Panc1 (cell line): ENCODE data around the gene OSBPL1A. TPM values are rescaled to one million over a fixed set of nuclear protein-coding genes. Genes with fewer than 3 reads are reported as not detected.
A peak's percentile ranks its signal among the peaks of the same experiment; 100 is the strongest.

Source experiments
- ATAC-seq: fragments of 200-7000 bp; cut with Tn5 transposase; 2 replicates; pipeline ENCODE4 v1.9.1; 2020; ENCODE audit warnings: mild to moderate bottlenecking, moderate library complexity
- BruUV-seq: library from RNA; stranded (reverse); fragments of 400-500 nt; replicated peaks from 2 replicates; lab custom pipeline; 2021; lab: Mats Ljungman, UMichigan
- CTCF ChIA-PET: fragments of 300-600 bp; sonication (Branson Sonifier 250); formaldehyde crosslinking; loops from one replicate; lab custom pipeline; 2022; ENCODE audit warnings: antibody characterized with exemption; lab: Charles Lee
- POLR2A ChIA-PET: fragments of 300-600 bp; sonication (Branson Sonifier 250); formaldehyde crosslinking; loops from one replicate; lab custom pipeline; 2022; ENCODE audit warnings: antibody characterized with exemption; lab: Charles Lee
- DNase-seq: peaks from one replicate; pipeline ENCODE4 v3.0.0-alpha.2; 2010; ENCODE audit warnings: low read depth, low spot score
- H3K27ac ChIP-seq: 2 replicates; pipeline ENCODE4 v1.5.1; 2011; ENCODE audit warnings: mild to moderate bottlenecking, low read length, inconsistent platforms
- H3K27me3 ChIP-seq: fragments of 200-500 bp; sonication (Bioruptor generic); 2 replicates; pipeline ENCODE4 v1.6.0; 2014; ENCODE audit warnings: low read length, inconsistent platforms; ENCODE audit not compliant: control insufficient read depth, insufficient read depth
- H3K36me3 ChIP-seq: fragments of 200-500 bp; sonication (Bioruptor generic); 2 replicates; pipeline ENCODE4 v1.5.1; 2014; ENCODE audit warnings: inconsistent platforms, mild to moderate bottlenecking, low read length, moderate library complexity; ENCODE audit not compliant: control insufficient read depth, insufficient read depth
- H3K4me1 ChIP-seq: 2 replicates; pipeline ENCODE4 v1.5.1; 2011; ENCODE audit warnings: inconsistent platforms, mild to moderate bottlenecking, low read length, moderate library complexity; ENCODE audit not compliant: control insufficient read depth, insufficient read depth
- H3K4me3 ChIP-seq, 2 experiments: 2 replicates each; pipeline ENCODE4 v1.5.1; 2011 to 2012; ENCODE audit warnings: low read depth in 2 of 2, low read length in 2 of 2, mild to moderate bottlenecking in 2 of 2, inconsistent platforms in 1 of 2, moderate library complexity in 1 of 2
- H3K9me3 ChIP-seq: fragments of 200-500 bp; sonication (Bioruptor generic); 2 replicates; pipeline ENCODE4 v1.5.1; 2014; ENCODE audit warnings: low read depth, mild to moderate bottlenecking, inconsistent platforms, low read length, moderate library complexity; ENCODE audit not compliant: control insufficient read depth, insufficient read depth
- POLR2AphosphoS5 ChIP-seq: IDR thresholded peaks from 2 replicates; pipeline ENCODE4 v1.6.1; 2012; ENCODE audit warnings: mild to moderate bottlenecking, low read depth, low read length, moderate library complexity
- SIN3A ChIP-seq: IDR thresholded peaks from 2 replicates; pipeline ENCODE4 v1.6.1; 2012; ENCODE audit warnings: low read depth, mild to moderate bottlenecking, low read length, moderate library complexity, borderline replicate concordance; ENCODE audit not compliant: insufficient read depth
- TCF7L2 ChIP-seq: IDR thresholded peaks from 2 replicates; pipeline ENCODE4 v1.6.1; 2011; ENCODE audit warnings: mild to moderate bottlenecking, low read depth, low read length, inconsistent platforms
- in situ Hi-C: cut with HindIII; loops from 2 replicates; pipeline ENCODE4 v1.10.0; 2016; ENCODE audit warnings: low sequenced_read_pairs, low pct_unique_long_range_greater_than_20kb
- intact Hi-C: fragments of 100-400 bp; cut with micrococcal nuclease; formaldehyde crosslinking; loops from one replicate; pipeline ENCODE4 v1.10.0; 2022; ENCODE audit not compliant: unreplicated experiment
- total RNA-seq: library from RNA; stranded (reverse); gene quantifications from one replicate; pipeline ENCODE4 v1.2.1, GENCODE V29; 2021; ENCODE audit not compliant: unreplicated experiment
- TF ChIP-seq, protein P1 (sequence below), 2 experiments: IDR thresholded peaks; 2 replicates each; pipeline ENCODE4 v1.6.1; 2011 to 2012; ENCODE audit warnings: low read depth in 2 of 2, control low read depth in 1 of 2, low read length in 1 of 2, mild to moderate bottlenecking in 1 of 2, moderate library complexity in 1 of 2; ENCODE audit not compliant: insufficient read depth in 1 of 2
- TF ChIP-seq, protein P2 (sequence below): fragments of 450-650 bp; IDR thresholded peaks from 2 replicates; pipeline ENCODE4 v1.5.1; 2017; ENCODE audit warnings: mild to moderate bottlenecking

Gene OSBPL1A
- total RNA-seq, 1 experiment from 2014 or later, result 50.5 TPM

DNA sequence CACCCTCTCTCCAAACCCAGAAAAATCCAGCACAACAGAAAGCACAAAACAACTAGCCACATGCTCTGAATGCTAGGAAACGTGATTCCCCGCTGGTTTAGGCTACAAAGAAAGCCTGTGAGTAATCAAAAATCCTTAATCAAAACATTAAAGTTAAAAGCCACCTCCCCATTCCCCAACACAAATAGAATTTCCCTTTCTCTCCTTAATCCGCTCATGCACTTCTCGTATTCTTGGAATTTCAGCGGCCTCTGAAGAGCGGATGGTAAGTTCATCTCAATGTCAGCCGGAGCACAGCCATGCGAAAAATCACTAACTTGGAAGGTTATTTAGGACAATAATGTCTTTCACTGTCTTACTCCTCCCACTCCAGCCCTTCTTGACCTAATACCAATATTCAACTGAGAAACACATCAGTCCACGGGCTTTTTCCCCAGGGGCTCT is 126.7 kb downstream of the OSBPL1A start:
- BruUV-seq, result no TSS peak
- Histone ChIP-seq H3K36me3 (no peaks in the 10 kb centered on the region), H3K27me3 (no peaks in the 10 kb centered on the region), H3K4me3 (peak overlapping the region; percentile 77 to 92), H3K9me3 (no peaks in the 10 kb centered on the region), H3K4me1 (peaks cover 20% of the 10 kb centered on the region), H3K27ac (peak overlapping the region; percentile 79)
- ChIA-PET POLR2A (no interaction called here), CTCF (no interaction called here)
- TF ChIP-seq, protein P1, sequence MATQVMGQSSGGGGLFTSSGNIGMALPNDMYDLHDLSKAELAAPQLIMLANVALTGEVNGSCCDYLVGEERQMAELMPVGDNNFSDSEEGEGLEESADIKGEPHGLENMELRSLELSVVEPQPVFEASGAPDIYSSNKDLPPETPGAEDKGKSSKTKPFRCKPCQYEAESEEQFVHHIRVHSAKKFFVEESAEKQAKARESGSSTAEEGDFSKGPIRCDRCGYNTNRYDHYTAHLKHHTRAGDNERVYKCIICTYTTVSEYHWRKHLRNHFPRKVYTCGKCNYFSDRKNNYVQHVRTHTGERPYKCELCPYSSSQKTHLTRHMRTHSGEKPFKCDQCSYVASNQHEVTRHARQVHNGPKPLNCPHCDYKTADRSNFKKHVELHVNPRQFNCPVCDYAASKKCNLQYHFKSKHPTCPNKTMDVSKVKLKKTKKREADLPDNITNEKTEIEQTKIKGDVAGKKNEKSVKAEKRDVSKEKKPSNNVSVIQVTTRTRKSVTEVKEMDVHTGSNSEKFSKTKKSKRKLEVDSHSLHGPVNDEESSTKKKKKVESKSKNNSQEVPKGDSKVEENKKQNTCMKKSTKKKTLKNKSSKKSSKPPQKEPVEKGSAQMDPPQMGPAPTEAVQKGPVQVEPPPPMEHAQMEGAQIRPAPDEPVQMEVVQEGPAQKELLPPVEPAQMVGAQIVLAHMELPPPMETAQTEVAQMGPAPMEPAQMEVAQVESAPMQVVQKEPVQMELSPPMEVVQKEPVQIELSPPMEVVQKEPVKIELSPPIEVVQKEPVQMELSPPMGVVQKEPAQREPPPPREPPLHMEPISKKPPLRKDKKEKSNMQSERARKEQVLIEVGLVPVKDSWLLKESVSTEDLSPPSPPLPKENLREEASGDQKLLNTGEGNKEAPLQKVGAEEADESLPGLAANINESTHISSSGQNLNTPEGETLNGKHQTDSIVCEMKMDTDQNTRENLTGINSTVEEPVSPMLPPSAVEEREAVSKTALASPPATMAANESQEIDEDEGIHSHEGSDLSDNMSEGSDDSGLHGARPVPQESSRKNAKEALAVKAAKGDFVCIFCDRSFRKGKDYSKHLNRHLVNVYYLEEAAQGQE (IDR thresholded peaks at IDR 0.05; ENCODE audit: insufficient read depth in 1 of 2, low read depth in 2 of 2, low read length in 1 of 2), result no peak
- TF ChIP-seq TCF7L2 (no peak), POLR2AphosphoS5 (no peak)
- TF ChIP-seq, protein P2, sequence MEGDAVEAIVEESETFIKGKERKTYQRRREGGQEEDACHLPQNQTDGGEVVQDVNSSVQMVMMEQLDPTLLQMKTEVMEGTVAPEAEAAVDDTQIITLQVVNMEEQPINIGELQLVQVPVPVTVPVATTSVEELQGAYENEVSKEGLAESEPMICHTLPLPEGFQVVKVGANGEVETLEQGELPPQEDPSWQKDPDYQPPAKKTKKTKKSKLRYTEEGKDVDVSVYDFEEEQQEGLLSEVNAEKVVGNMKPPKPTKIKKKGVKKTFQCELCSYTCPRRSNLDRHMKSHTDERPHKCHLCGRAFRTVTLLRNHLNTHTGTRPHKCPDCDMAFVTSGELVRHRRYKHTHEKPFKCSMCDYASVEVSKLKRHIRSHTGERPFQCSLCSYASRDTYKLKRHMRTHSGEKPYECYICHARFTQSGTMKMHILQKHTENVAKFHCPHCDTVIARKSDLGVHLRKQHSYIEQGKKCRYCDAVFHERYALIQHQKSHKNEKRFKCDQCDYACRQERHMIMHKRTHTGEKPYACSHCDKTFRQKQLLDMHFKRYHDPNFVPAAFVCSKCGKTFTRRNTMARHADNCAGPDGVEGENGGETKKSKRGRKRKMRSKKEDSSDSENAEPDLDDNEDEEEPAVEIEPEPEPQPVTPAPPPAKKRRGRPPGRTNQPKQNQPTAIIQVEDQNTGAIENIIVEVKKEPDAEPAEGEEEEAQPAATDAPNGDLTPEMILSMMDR, result no peak
- in situ Hi-C loops (no loop called here), intact Hi-C loops (loop anchor here (2.0 to 5.0 kb wide), 2 partner anchors 14 to 94 kb away; no protein-coding TSS in a partner anchor)
- DNase-seq (no peak), ATAC-seq (peak; percentile 39)

DNA sequence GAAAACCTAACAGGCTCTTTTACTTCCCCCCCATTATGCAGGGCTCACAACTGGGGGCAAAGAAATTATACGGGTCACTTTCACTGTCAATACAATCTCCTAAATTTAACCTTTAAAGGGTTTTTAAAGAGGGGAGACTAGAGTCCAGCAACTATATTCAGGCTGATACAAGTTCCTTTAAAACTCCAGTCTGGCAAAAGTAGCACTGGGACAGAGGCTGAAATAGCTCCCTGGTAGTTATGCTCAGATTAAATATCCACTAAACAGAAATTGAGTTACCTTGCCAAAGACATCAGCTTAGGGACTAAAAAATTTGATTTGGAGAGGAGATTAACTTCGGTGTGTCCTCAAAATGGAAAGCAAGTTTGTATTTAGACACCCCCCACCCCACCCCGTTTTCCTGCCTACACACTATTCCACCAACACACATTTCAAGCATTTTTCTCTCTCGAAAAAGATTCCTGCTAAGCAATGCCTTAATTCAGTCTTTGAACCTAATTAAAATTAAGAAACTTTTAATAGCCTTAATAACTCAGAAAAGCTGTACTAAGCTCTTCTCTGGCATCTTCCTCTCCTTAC is 127.2 kb downstream of the OSBPL1A start:
- Histone ChIP-seq H3K36me3 (no peaks in the 10 kb centered on the region), H3K27ac (peak overlapping the region; percentile 79), H3K4me3 (peak overlapping the region; percentile 77 to 92), H3K27me3 (no peaks in the 10 kb centered on the region), H3K4me1 (peaks cover 20% of the 10 kb centered on the region), H3K9me3 (no peaks in the 10 kb centered on the region)
- ChIA-PET CTCF (interaction anchor here (0.7 kb wide), 2 partner anchors 41 to 313 kb away, joined by 3 to 5 read pairs; no protein-coding TSS in a partner anchor), POLR2A (no interaction called here)
- in situ Hi-C loops (no loop called here), intact Hi-C loops (loop anchor here (2.0 to 5.0 kb wide), 2 partner anchors 14 to 93 kb away; no protein-coding TSS in a partner anchor)
- TF ChIP-seq, protein P1 (IDR thresholded peaks at IDR 0.05; ENCODE audit: insufficient read depth in 1 of 2, low read depth in 2 of 2, low read length in 1 of 2), result no peak
- TF ChIP-seq, protein P2, result no peak
- TF ChIP-seq POLR2AphosphoS5 (no peak), TCF7L2 (no peak), SIN3A (no peak)
- BruUV-seq, result TSS peak; percentile 59
- ATAC-seq (no peak), DNase-seq (no peak)
